Lower lobe of right lung (tissue), 2 donors: ENCODE results near the gene TMEM17. TPM values are rescaled to one million over a fixed set of nuclear protein-coding genes. Genes with fewer than 3 reads are reported as not detected.

Experiments
- ATAC-seq, 2 donors: fragments of 200-7000 bp; cut with Tn5 transposase; one replicate each; pipeline ENCODE4 v1.9.1; 2020 to 2022; ENCODE audit warnings: mild to moderate bottlenecking in 2 of 2, moderate library complexity in 2 of 2
- DNase-seq: peaks from one replicate; pipeline ENCODE4 v3.0.0-alpha.2; 2020
- H3K27ac ChIP-seq: fragments of 200-600 bp; one replicate; pipeline ENCODE4 v1.8.0; 2022
- H3K27me3 ChIP-seq: fragments of 200-600 bp; one replicate; pipeline ENCODE4 v1.8.0; 2022; ENCODE audit warnings: low read depth
- H3K36me3 ChIP-seq: fragments of 200-600 bp; one replicate; pipeline ENCODE4 v1.8.0; 2022; ENCODE audit warnings: mild to moderate bottlenecking
- H3K4me1 ChIP-seq: fragments of 200-600 bp; one replicate; pipeline ENCODE4 v1.8.0; 2022
- H3K4me3 ChIP-seq: fragments of 200-600 bp; one replicate; pipeline ENCODE4 v1.8.0; 2022; ENCODE audit warnings: mild to moderate bottlenecking
- H3K9me3 ChIP-seq: fragments of 200-600 bp; one replicate; pipeline ENCODE4 v1.8.0; 2022
- CTCF ChIP-seq: fragments of 200-600 bp; IDR thresholded peaks from one replicate; pipeline ENCODE4 v1.8.0; 2022; ENCODE audit warnings: antibody characterized with exemption, mild to moderate bottlenecking
- intact Hi-C: fragments of 100-400 bp; cut with DNase I; formaldehyde crosslinking; loops from one replicate; pipeline ENCODE4 v1.11.0; 2022
- total RNA-seq: library from RNA; stranded (reverse); fragmentation: NEBNext Ultra II Directional; extraction: Animal tissue kit (Norgen Biotek cat#: 25700); gene quantifications from one replicate; pipeline ENCODE4 v1.2.1, GENCODE V29; 2021
- donor health status: DM: no; HTN: yes; CAD: no; lungs with severe emphysema.

TMEM17 gene
- total RNA-seq, 1 donor from 2014 or later: 1.8 TPM

- TF ChIP-seq CTCF: no peak
- Histone ChIP-seq H3K36me3 (no peaks in the 10 kb centered on the region), H3K27ac (no peak overlapping the region), H3K27me3 (no peaks in the 10 kb centered on the region), H3K4me3 (no peak overlapping the region), H3K4me1 (peaks cover 17% of the 10 kb centered on the region), H3K9me3 (no peaks in the 10 kb centered on the region)
- no peak for ATAC-seq
- no peak for DNase-seq
- intact Hi-C loops: no loop called here
These were observed 39.5 kb downstream of the TMEM17 start for GRCh38 chr2:62466503-62466854.

- no peak for TF ChIP-seq CTCF
- intact Hi-C loops: no loop called here
- Histone ChIP-seq H3K27me3 (no peaks in the 10 kb centered on the region), H3K4me1 (peaks cover 17% of the 10 kb centered on the region), H3K4me3 (no peak overlapping the region), H3K27ac (no peak overlapping the region), H3K9me3 (no peaks in the 10 kb centered on the region), H3K36me3 (no peaks in the 10 kb centered on the region)
- ATAC-seq (no peak), DNase-seq (no peak)
These were observed 40.1 kb downstream of the TMEM17 start for GRCh38 chr2:62465741-62466502.

DNA sequence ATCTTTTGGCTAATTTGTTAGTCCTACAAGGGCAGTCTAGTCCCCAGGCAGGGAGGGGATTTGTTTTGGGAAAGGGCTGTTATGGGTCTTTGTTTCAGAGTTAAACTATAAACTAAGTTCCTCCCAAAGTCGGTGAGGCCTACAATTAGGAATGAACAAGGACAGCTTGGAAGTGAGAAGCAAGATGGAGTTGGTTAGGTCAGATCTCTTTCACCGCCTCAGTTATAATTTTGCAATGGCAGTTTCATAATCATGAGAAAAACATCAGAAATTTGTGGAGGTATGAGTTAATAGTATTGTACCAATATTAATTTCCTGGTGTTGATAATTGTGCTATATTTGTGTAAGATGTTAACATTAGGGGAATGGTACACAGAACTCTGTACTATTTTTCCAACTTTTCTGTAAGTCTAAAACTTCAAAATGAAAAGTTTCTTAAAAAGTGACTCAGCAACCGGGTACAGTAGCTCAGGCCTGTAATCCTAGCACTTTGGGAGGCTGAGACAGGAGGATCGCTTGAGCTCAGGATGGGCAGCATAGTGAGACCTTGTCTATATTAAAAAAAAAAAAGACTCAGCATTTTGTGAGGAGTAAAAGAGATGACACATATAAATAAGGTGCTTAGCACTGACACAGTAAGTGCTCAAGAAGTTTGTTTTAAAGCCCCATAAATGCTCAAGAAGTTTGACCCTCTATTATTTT is 40.8 kb downstream of the TMEM17 start:
- H3K4me1 ChIP-seq: peaks cover 17% of the 10 kb centered on the region
- H3K9me3 ChIP-seq: no peaks in the 10 kb centered on the region
- H3K4me3 ChIP-seq: no peak overlapping the region
- H3K27ac ChIP-seq: no peak overlapping the region
- ATAC-seq (no peak), DNase-seq (no peak)
- no peaks in the 10 kb centered on the region for H3K36me3 ChIP-seq
- intact Hi-C loops: no loop called here
- no peak for TF ChIP-seq CTCF
- H3K27me3 ChIP-seq: no peaks in the 10 kb centered on the region

- no peaks in the 10 kb centered on the region for H3K9me3 ChIP-seq
- peaks cover 17% of the 10 kb centered on the region for H3K4me1 ChIP-seq
- no peak for TF ChIP-seq CTCF
- H3K4me3 ChIP-seq: no peak overlapping the region
- ATAC-seq (no peak), DNase-seq (no peak)
- intact Hi-C loops: no loop called here
- H3K36me3 ChIP-seq: no peaks in the 10 kb centered on the region
- no peak overlapping the region for H3K27ac ChIP-seq
- no peaks in the 10 kb centered on the region for H3K27me3 ChIP-seq
These were observed 41.6 kb downstream of the TMEM17 start for GRCh38 chr2:62464221-62465007.

- no peak for TF ChIP-seq CTCF
These were observed 43.8 kb downstream of the TMEM17 start for GRCh38 chr2:62462211-62462610.

More at GRCh38 chr2:62462211-62462610, 43.8 kb downstream of the TMEM17 start:
- Histone ChIP-seq H3K4me1 (peaks cover 9% of the 10 kb centered on the region), H3K4me3 (no peak overlapping the region), H3K9me3 (no peaks in the 10 kb centered on the region), H3K27me3 (no peaks in the 10 kb centered on the region), H3K36me3 (no peaks in the 10 kb centered on the region), H3K27ac (no peak overlapping the region)
- intact Hi-C loops: no loop called here
- DNase-seq (no peak), ATAC-seq (no peak)
